IPS DF 4.7 (cell line): ENCODE data around the gene LTF.
"Not testable (repeated sequence)": the region's sequence is repeated elsewhere in the genome, so short reads cannot be mapped to it uniquely, and the experiment has no call there.

Experiments
- DNase-seq: peaks from one replicate; pipeline ENCODE4 v3.0.0-alpha.2; 2013; ENCODE audit warnings: low spot score; ENCODE audit errors: extremely low read depth

LTF gene

DNA sequence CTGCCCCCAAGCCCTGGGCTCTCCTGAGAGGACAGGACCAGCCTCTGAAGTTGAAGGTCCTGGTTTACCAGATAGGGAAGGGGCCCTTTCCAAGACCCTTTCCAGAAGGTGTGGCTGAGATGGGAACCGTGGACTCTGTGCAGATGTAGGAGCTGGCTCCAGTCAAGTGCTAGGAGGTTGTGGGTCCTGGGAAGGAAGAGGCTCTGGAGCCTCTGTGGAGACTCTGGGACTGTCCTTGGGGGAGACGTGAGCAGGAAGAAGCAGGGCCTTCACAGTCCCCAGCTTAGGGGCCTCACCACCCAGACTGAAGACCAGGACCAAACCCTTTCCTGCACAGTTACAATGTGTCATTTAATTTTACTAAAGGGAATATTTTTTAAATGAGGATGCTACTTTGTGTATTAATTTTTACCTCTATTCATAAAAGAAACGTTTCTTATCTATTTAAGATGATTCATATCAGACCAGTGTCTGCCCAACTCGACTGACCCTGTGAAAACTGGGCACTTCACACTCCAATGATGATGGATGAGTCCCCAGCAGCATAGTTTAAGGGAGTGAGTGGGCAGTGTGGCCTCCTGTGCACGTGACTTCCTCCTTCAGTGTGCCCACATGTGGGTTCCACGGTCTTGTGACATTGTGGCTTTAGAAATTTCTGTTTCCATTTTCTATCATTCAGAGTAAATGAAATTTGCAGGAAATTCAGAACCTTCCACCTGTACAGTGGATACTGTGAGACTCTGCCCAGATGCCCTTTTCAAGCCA is 68.8 kb downstream of the LTF start:
- no peak for DNase-seq

DNA sequence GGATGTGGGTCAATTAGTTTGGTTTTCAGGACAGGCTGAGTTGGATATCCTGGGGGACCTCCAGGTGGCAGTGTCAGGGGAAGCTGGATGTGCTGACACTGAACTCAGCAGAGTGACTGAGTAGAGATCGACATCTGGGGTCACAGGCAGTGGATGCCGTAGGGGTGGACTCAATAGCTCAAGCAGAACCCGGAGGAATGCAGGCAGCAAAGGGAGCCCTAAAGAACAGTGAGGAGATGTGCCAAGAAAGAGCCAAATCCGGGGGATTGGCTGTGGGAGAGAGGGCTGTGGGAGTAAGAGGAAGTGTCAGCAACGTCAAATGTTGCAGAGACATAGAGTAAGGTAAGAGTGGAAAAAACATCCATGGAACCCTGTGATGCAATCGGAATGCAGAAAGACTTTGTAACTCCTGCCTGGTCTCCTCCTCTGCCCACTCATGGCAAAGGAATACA is 69.5 kb downstream of the LTF start:
- no peak for DNase-seq

DNA sequence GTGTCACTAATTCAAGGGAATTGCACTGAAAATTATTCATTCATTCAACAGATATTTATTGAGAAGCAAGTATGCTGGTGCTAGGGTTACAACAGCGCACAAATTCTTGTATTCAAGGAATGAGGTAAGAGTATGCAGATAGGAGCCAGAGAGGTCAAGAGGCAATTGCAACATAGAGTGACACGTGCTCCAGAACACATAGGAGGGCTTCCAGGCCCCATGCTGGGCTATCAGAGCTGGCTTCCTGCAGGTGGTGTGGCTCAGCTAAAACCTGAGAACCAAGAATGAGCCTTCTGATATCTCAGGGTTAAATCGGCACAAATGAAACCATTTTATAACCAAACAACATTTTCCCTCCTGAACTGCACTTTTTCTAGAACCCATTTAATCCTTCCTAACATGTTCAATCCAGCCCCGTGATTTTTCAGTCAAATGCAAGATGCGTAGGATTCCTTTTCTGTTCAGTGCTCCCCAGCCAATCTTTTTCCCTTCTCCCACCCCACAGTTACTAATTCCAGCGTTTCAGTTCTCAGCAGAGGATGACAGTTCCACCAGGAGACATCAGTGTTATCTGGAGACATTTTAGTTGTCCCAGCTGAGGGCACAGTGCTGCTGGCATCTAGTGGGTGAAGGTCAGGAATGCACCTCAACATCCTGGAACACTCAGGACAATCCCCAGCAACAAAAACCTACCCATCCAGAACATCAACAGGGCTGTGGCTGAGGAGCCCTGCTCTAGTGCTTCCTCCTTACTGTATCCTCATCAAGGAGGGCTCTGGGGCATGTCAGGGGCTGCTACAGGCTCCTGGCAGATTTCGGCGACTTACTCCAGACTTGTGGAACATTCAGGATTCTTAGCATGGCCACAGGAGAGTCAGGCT is 70.9 kb downstream of the LTF start:
- peak; percentile 30 for DNase-seq

DNA sequence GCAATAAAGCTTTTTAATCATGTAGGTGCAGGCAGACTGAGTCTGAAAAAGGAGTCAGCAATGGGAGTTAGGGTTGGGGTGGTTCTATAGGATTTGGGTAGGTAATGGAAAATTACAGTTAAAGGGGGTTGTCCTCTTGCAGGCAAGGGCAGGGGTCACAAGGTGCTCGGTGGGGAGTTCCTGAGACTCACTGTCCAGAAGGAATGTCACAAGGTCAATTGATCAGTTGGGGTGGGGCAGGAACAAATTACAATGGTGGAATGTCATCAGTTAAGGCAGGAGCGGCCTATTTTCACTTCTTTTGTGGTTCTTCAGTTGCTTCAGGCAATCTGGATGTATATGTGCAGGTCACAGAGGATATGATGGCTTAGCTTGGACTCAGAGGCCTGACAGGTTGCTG is 71.7 kb downstream of the LTF start:
- no peak for DNase-seq

DNA sequence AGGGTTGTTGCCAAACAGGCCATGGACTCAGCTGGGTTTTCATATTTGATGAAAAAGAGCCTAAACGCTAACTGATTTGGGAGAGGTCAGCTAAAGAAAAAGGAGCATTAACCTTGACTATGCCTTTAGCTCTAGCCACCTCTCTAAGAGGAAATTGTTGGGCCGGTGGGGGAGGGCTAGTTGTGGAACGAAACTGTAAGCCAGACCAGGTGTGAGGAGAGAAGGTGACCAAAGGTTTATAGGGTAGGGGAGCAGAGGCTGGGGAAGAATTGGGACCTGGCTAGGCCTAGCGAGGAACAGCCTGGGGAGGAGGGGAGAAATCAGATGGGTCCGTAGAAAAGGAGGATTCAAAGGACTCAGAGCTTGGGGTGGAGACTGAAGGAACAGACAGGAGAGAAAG is 73.2 kb downstream of the LTF start:
- not testable (repeated sequence) for DNase-seq

DNA sequence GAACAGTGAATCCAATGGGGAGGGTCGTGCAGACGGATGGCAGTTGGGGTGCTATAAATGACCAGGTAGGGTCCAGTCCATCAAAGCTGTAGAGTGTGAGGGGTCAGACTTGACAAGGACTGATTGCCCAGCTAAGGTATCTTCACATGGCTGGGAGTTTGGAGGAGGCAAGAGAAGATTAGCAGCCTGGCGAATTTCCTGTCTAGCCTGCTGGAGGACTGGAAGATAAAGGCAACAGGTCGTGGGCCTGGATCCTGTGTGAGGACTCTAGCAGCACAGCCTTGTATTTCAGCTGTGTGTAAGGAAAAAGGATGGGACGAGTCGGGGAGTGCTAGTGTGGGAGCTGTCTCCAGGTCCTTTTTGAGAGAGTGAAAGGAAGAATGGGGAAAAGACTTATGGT is 75.4 kb downstream of the LTF start:
- DNase-seq = no peak

DNA sequence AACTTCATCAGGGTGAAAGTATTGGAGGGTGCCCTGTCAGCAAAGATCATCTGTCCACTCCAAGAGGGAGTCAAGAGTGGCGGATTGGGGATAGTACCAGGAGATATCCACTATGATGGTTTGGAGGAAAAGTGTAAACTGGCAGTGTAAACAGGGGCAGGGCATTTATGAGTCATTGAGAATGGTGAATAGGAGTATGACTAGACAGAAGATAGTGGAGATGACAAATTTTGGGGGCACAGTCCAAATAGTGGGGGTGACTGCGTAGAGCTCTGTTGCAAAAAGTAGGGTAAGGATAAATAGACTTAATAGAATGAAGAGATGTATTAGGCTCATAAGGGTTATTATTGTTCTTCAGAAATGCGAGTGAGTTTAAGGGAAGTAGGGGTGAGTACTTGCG is 75.9 kb downstream of the LTF start:
- DNase-seq = not testable (repeated sequence)

DNA sequence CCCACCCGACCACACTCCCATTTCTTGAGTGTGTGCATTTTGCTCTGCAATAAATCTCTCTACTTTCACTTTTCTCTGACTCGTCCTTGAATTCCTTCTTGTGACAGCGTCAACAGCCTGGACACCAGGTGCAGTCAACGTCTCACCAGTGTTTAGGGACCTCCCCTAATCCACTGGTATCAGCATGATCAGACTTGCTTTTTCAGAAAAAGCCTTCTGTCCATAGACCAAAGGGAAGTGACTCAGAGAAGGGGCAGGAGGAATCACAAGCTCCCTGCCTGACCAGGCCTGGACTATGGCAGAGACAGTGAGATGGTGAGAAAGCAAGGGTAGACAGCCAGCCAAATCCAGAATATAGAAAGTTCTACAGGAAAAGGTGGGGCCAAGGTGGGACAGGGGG is 78.5 kb downstream of the LTF start:
- DNase-seq = no peak
